GM21717 (cell line): ENCODE results near the gene MPG.

Experiments used
- ATAC-seq: cut with Tn5 transposase; IDR thresholded peaks from one replicate; pipeline ENCODE4 v1.9.1; 2021; ENCODE audit warnings: mild to moderate bottlenecking, moderate library complexity; ENCODE audit not compliant: unreplicated experiment

The MPG gene

DNA sequence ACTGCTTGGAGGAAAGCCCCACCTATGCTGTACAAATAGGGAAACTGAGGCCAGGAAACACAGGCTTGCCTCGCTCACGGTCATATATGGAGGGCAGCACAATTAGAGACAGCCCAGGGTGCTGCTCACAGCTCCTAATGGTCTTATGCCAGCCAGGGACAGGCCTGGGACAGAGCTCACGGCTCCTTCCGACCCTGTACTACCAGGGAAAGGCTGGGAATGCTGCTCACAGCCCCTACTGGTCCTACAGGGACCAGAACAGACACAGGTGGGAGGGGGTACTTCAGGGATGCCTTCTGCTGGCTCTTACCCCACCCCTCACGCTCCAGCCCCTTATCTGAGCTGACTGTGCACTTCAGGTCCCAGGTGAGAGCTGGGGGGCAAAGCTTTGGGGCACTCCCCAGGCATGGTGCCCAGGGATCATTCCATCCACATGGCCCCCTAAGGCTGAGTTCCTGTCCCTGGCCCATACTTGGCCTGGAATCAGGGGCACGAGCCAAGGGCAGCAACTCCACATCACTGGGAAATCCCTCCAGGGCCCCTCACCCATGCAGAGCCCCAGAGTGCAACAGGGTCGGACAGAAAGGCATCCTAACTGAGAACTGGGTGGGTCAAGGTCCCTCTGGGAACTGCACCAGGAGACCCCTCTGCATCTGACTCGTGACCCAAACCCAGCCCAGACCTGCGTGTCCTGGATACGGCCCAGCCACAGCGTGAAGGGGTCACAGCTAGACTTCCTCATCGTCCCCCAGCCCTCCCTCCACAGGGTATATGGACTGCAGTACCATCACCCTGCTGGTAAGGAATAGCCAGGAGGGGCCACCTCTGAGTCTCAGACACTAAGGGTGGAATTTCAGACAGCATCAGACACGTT lies 11.5 kb upstream of the MPG start:
- ATAC-seq = no peak

DNA sequence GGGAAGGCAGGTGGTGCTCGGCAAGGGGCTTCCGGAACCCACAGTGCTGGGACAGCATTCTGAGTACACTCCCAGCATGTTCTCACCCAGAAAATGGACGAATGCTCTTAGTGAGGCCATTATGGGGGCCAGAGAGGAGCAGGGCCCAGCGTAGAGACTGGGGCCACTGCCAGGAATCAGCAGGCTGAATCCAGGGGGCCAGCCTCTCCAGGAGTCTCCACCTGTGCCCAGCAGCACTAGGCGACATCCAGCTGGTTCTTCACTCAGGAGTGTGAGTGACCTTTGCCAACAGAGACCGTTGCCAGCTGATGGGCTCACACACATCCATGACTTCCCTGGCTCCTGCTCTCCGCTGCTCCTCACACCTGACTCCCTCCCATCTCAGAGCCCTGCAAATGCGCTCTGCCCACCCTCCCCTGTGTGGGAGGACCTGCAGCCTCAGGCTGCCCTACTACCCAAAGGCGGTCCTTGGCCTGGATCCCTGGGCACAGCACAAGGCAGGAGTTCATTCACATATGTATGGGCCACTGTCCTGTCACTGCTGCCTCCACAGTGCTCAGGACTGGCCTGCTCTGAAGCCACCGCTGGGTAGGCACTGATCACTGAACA lies 10.7 kb upstream of the MPG start:
- no peak for ATAC-seq

DNA sequence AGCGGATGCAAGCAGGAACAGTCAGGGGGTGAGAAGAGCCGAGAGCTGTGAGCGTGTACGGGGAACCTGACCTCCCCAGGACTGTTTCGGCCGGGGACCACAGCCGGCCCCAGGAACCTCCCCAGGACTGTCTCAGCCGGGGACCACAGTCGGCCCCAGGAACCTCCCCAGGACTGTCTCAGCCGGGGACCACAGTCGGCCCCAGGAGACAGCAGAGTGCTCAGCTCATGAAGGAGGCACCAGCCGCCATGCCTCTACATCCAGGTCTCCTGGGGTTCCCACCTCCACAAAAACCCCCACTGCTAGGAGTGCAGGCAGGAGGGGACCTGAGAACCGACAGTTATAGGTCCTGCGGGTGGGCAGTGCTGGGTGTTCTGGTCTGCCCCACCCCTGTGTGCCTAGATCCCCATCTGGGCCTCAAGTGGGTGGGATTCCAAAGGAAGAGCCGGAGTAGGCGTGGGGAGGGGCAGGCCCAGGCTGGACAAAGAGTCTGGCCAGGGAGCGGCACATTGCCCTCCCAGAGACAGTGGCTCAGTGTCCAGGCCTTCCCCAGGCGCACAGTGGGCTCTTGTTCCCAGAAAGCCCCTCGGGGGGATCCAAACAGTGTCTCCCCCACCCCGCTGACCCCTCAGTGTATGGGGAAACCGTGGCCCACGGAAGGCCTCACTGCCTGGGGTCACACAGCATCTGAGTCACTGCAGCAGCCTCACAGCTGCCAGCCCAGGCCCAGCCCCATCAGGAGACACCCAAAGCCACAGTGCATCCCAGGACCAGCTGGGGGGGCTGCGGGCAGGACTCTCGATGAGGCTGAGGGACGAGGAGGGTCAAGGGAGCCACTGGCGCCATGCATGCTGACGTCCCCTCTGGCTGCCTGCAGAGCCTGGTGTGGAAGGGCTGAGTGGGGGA lies 9.9 kb upstream of the MPG start:
- no peak for ATAC-seq

- no peak for ATAC-seq
These were observed 8.8 kb upstream of the MPG start for GRCh38 chr16:69181-69580.

- no peak for ATAC-seq
These were observed 6.8 kb upstream of the MPG start for GRCh38 chr16:71210-71539.

DNA sequence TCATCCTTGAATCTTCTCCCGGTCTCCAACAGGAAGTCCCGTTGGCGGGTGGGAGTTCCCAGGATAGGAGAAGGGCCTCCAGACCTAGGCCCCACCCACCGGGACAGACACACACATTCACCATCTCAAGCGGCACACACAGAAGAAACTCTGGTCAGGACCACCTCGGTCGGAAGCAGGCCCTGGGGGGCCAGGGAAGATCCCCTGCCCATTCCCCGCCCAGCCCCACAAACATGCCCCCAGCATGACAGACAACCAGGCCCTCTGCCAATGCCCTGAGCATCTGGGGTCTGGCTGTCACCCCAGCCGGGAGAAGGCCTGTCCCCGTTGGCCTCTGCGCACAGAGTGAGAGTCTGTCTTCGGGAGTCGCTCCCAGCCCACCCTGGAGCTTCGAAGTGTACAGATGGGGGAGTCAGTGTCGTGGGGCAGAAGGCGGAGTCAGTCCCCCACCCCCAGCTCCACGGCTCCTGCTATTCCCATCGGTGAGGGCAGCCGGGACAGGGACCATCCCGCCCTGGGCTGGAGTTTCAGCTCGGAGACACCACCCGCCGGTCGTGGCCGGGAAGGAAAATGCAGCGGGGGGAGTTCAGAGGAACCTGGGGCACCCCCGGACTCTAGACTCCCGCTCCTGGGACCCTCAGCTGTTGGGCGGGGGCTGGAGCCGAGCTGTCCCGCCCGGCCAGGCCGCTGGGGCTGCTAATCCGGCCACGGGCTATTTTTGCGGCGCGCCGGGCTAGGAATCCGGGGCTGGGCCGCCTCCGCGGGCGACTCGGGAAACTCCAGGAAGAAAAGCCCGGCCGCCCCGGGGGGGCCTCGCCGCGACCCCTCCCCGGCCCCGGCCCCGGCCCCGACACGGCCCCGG lies 6.3 kb upstream of the MPG start:
- no peak for ATAC-seq

DNA sequence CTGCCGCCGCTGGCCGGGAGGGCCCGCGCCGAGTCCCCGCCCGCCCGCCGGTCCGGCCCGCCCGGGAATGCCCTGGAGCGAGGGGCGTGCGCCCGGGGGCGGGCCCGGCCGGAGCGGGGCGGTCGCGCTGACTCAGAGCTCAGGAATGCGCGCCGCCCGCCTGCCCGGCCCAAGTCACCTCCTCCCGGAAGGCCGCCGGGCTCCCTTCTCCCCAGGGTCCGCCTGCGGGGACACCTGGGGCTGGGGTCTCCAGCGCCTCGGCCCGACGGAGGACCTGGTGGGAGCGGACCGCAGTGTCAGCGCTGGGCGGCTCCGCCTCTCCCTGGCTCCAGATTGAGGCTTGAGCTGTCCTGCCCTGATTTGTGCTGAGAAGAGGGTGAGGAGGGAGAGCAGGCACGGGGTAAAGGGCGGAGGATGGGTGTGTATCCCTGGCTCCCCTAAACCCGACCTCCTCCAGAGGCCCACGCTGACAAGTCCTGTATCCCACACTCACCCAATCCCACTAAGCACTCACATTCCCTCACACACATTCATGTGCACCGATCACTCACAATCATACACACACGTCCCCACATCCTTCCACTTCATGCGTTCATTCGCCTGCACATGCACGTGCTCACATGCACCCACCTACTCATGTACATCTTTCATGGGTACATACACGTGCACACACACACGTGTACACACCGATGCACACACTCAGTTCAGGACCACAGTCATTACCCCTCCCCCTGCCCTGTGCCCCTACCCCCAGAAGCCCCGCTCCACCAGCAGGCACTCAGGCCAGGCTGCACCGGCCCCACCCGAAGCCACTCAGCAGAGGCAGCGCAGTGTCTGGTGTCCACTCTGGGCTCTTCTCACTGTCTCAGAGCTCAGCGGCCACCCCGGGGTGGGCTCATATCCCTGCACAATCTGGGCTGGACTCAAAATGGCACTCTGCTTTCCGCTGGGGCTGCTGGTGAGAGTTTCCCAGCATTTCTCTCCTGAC lies 5.2 kb upstream of the MPG start, which contains the start of gene RHBDF1:
TSS of gene RHBDF1 (minus strand) at position 71 of the 988 bp plus-strand sequence. CDS start 7,616 bp downstream, outside the sequence.
- no peak for ATAC-seq

DNA sequence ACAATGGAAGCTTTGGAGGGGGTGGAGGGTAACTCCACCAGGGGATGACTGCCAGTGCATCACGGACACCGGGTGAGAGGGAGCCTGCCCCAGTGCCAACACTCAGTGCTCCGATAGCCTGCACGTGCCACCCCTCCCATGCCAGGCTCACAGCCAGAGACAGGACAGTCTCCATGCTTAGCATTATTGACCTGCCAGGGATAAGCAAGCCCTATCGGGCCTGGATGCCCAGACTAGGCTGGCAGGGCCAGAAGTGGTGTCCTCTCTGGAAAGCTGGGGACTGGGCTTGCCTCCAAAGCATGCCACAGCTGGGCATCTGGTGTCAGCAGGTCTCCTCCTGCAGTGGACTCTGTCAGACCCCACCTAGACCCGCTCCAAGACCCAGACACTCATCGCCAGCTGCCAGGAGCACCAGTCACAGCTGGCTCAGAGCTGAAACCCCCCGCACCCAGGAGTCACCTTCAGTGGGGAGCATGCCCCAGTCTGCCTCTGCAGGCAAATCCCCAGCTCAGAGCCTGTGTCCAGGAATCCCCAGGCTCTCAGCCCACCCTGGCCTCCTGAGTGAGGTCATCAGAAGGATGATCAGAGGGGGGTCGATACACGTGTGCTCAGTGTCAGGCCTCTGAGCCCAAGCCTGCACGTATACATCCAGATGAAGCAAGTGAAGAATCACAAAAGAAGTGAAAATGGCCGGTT lies 3.8 kb upstream of the MPG start:
- ATAC-seq = no peak

DNA sequence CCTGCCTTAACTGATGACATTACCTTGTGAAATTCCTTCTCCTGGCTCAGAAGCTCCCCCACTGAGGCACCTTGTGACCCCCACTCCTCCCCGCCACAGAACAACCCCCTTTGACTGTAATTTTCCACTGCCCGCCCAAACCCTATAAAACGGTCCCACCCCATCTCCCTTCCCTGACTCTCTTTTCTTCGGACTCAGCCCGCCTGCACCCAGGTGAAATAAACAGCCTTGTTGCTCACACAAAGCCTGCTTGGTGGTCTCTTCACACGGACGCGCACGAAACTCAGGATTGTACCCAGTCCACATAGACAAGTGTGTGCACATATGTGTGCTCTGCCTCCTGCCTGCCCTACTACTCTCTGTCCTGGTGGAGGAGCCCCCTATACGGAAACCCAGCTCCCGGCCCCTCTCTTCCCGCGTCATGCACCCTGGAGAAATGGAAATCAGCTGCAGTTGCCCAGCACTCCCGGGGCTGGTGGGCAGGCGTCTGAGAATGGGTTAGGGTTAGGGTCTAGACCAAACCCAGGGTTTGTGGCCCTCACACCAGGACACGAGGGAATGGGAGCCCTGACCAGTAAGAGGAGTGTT lies 3.2 kb upstream of the MPG start:
- no peak for ATAC-seq

- ATAC-seq = no peak
These were observed 2.2 kb upstream of the MPG start for GRCh38 chr16:75580-76501.

DNA sequence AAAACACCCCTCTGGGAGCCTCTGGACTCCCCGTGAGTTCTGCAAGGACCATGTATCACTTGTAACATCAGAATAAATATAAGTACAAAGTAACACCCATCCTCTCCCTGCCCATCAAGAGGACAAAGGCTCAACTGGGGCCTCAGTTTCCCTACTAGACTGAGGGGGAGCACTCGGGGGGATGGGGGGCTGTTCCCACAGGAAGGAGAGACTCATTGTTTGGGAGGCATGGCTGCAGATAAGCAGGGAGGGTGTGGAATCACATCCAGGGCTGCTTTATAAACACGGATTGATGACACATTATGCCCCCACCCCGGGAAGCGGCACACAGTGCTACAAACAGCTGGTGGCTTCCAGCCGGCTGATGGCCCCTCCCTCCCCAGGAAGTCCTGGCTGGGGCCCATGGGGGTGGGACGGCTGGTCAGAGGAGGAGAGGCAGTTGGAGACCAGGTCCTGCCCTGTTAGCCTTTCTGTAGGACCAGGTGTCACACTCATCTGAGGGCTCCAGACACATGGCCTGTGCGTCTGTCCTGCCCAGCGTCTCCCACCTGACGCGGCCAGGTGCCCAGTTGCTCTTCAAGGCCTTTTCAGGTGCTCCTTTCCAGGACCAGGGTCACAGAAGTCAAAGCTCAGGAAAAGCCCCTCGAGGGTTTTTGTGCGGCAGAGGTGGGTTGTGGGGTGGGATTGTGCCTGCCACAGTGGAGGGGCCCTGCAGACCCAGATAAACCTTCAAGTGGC lies 1.3 kb upstream of the MPG start:
- no peak for ATAC-seq

DNA sequence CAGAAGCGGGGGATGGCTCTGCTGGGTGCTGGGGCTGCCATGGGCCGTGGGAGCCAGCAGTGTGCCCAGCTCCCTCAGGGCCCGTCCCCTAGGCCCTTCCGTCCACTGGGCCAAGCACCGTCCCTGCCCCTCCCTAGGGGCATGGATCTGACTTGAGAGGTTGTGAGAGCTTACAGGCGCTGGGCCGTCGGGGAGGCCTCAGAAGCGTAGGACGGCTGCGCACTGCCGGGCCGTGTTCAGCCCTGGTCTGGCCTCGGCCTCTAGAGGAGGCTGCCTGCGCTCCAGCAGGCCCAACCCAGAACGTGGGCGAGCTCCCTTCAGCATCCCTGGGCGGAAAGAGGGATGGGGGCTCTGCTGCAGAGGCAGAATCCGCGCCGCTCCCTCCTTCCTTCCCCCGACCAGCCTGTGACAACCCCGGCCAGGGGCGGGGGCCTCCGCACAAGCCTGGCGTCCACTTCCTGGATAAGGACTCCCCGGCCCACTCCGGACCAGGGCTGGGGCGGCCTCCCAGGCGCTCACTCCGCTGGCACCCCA lies 685 bp upstream of the MPG start:
- peak; percentile 9 for ATAC-seq

- ATAC-seq = no peak
These were observed 572 bp downstream of the MPG start for GRCh38 chr16:78444-79150.

DNA sequence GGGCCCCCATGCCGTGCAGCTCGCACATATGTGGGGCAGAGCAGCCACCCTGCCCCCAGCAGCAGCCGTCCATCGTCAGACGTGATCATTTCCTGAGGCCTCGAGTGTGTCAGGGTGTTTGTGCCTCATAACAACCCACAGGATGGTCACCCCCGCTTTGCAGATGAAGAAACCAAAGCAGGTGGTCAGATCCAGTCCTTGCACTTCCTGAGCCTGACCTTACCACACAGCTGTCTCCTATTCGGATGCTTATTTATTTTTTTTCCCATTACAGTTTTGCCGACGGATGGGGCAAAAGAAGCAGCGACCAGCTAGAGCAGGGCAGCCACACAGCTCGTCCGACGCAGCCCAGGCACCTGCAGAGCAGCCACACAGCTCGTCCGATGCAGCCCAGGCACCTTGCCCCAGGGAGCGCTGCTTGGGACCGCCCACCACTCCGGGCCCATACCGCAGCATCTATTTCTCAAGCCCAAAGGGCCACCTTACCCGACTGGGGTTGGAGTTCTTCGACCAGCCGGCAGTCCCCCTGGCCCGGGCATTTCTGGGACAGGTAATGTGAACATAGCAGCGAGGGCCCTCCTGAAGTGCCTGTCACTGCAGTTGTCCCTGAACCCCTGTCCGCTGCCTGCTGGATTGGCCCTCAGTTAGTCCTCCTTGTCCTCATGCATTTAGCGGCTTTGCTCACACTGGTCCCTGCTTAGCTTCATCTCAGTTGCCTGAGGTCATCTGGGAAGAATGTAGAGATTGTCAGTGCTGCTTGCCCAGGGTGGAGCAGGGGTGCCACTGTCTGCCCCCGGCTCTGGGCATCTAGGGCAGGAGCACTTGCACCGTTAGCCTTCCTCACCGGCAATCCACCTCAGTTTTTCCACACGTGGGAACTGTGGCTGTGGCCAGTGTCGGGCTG lies 1.4 kb downstream of the MPG start:
- ATAC-seq = no peak
